Activated T-cell treated with anti-CD3 and anti-CD28 coated beads, Interleukin-2, amount 50 U/mL, for 24 hours (primary cell): ENCODE measurements around the gene CDX1.

Experiments used
- DNase-seq: peaks from one replicate; pipeline ENCODE4 v3.0.0-alpha.2; 2020
- H3K27ac Mint-ChIP-seq: 2 replicates; pipeline ENCODE4 v1.8.0; 2020; ENCODE audit warnings: mild to moderate bottlenecking, mixed read lengths
- H3K27me3 Mint-ChIP-seq: 2 replicates; pipeline ENCODE4 v1.8.0; 2020; ENCODE audit warnings: mixed read lengths
- H3K36me3 Mint-ChIP-seq: 2 replicates; pipeline ENCODE4 v1.8.0; 2020; ENCODE audit warnings: low read depth, mixed read lengths
- H3K4me1 Mint-ChIP-seq: 2 replicates; pipeline ENCODE4 v1.8.0; 2020; ENCODE audit warnings: low read depth, mixed read lengths
- H3K4me3 Mint-ChIP-seq: 2 replicates; pipeline ENCODE4 v1.8.0; 2020; ENCODE audit warnings: mild to moderate bottlenecking, moderate library complexity, mixed read lengths
- H3K9me3 Mint-ChIP-seq: 2 replicates; pipeline ENCODE4 v1.8.0; 2020; ENCODE audit warnings: mixed read lengths

CDX1 gene

DNA sequence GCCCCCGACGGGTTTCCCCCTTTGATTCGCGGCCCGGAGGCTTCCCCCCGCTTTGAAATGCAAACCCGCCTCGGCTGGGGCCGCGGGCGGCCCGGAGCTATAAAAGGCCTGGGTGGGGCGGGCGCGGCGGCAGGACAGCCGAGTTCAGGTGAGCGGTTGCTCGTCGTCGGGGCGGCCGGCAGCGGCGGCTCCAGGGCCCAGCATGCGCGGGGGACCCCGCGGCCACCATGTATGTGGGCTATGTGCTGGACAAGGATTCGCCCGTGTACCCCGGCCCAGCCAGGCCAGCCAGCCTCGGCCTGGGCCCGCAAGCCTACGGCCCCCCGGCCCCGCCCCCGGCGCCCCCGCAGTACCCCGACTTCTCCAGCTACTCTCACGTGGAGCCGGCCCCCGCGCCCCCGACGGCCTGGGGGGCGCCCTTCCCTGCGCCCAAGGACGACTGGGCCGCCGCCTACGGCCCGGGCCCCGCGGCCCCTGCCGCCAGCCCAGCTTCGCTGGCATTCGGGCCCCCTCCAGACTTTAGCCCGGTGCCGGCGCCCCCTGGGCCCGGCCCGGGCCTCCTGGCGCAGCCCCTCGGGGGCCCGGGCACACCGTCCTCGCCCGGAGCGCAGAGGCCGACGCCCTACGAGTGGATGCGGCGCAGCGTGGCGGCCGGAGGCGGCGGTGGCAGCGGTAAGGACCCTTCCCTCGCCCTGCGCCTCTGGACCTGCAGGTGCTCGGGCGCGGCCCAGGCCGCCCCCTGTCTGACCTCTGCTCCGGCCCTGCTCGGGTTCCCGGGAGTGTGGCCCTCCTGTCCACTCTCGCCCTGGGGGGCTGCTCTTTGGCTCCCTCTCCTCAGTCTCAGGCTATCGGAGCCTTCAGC lies at the start of gene CDX1:
TSS of gene CDX1 (plus strand) at position 129 of the 862 bp plus-strand sequence. CDS start at position 228, 99 bp downstream.
- Mint-ChIP-seq H3K9me3 (no peaks in the 10 kb centered on the region), H3K4me3 (no peak within 1 kb of the TSS), H3K36me3 (no peaks in the 10 kb centered on the region), H3K4me1 (peaks cover 2% of the 10 kb centered on the region), H3K27me3 (peaks cover 52% of the 10 kb centered on the region), H3K27ac (no peak within 1 kb of the TSS)
- no peak for DNase-seq

DNA sequence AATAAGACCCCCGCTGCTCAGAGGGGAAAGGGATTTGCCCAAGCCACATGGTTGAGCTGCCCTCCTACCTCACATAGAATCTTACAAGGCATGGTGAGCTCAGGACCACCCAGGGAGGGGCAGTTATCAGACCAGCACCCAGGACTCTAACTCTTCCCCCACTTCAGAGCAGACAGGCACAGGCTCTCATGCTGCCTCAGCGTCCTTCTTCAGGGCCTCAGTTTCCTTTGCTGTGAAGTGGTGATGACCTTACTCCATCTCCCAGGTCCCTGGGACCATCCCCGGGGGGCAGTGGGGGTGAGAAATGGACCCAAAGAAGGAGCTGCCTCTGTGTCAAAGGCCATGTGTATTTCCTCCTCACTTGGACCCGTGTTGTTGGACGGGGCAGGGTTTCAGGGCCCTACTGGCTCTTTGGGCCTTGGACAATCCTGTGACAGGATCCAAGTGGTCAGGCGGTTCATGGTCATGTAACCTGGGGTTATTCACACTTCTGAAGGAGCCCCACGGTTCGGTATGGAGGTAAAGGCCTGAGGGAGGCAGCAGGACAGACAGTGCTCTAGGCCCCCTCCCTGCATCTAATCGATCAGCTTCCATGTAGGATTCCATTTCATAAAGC lies 48.5 kb upstream of the CDX1 start:
- H3K4me1 Mint-ChIP-seq: no peaks in the 10 kb centered on the region
- H3K36me3 Mint-ChIP-seq: no peaks in the 10 kb centered on the region
- no peaks in the 10 kb centered on the region for H3K9me3 Mint-ChIP-seq
- H3K27ac Mint-ChIP-seq: no peak overlapping the region
- no peak overlapping the region for H3K4me3 Mint-ChIP-seq
- DNase-seq: peak; percentile 7
- H3K27me3 Mint-ChIP-seq: no peaks in the 10 kb centered on the region

DNA sequence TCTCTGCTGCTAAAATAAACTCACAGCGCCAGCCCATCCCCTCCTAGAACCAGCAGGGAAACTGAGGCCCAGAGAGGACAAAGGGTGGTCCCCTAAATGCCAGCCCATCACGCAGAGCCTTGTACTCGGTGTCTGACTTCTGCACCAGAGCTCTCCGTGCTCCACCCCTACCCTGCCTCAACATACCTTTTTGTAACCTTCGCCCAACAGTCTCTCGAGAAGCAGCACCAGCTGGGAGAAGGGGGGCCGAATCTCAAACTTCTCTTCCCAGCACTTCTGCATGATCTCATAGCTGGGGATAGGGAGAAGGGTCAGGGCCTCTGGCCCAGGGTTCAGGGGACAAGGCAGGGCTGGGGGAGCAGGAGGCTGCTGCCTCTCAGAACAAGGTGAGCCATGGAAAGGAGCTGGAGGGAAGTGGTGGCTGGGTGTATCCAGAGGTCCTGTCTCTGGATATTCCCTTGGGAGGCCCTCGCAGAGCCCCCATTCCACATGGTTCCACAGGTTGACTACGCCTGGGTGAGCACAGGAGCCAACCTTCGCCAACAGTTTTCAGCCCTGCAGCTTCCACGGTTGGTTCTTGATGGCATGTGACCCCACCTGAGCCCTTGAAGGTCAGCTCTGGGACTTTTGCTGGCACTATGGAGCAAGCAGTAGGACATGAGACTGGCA lies 47.9 kb upstream of the CDX1 start:
- Mint-ChIP-seq H3K4me1 (no peaks in the 10 kb centered on the region), H3K27me3 (no peaks in the 10 kb centered on the region), H3K27ac (no peak overlapping the region), H3K4me3 (no peak overlapping the region), H3K9me3 (no peaks in the 10 kb centered on the region), H3K36me3 (no peaks in the 10 kb centered on the region)
- DNase-seq: peak; percentile 2

GRCh38 chr5:150119421-150120061 lies 47.0 kb upstream of the CDX1 start:
- Mint-ChIP-seq H3K9me3 (no peaks in the 10 kb centered on the region), H3K27me3 (no peaks in the 10 kb centered on the region), H3K27ac (no peak overlapping the region), H3K4me3 (no peak overlapping the region), H3K36me3 (no peaks in the 10 kb centered on the region), H3K4me1 (no peaks in the 10 kb centered on the region)
- peak; percentile 24 for DNase-seq

- no peak for DNase-seq
- Mint-ChIP-seq H3K36me3 (no peaks in the 10 kb centered on the region), H3K27me3 (no peaks in the 10 kb centered on the region), H3K9me3 (no peaks in the 10 kb centered on the region), H3K4me1 (no peaks in the 10 kb centered on the region), H3K27ac (no peak overlapping the region), H3K4me3 (no peak overlapping the region)
Observed at GRCh38 chr5:150120062-150120441, 46.5 kb upstream of the CDX1 start.

GRCh38 chr5:150120617-150121447 lies 45.7 kb upstream of the CDX1 start:
- Mint-ChIP-seq H3K36me3 (no peaks in the 10 kb centered on the region), H3K4me3 (no peak overlapping the region), H3K9me3 (no peaks in the 10 kb centered on the region), H3K4me1 (no peaks in the 10 kb centered on the region), H3K27me3 (no peaks in the 10 kb centered on the region), H3K27ac (no peak overlapping the region)
- DNase-seq: no peak

GRCh38 chr5:150121448-150122157 lies 45.0 kb upstream of the CDX1 start:
- Mint-ChIP-seq H3K27ac (no peak overlapping the region), H3K4me1 (no peaks in the 10 kb centered on the region)

DNA sequence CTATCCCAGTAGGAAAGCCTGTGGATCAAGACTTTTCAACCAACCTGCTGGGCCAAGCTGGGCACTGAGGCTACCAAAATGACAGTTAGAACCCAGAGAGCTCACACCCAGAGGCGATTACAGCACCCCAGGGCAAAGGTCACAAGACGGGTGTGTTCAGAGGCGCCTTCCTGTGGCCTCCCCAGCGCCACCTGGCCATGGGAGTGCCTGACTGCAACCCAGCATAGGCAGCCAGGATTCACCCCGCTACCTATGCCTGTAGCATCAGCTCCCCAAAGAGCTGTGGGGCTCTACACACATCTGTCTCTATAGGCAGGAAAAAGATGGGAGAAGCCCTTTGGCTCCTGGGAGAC lies 44.4 kb upstream of the CDX1 start:
- Mint-ChIP-seq H3K36me3 (no peaks in the 10 kb centered on the region), H3K4me3 (no peak overlapping the region), H3K9me3 (no peaks in the 10 kb centered on the region), H3K27ac (no peak overlapping the region), H3K27me3 (no peaks in the 10 kb centered on the region), H3K4me1 (no peaks in the 10 kb centered on the region)
- no peak for DNase-seq

More at GRCh38 chr5:150121448-150122157, 45.0 kb upstream of the CDX1 start:
- H3K27me3 Mint-ChIP-seq: no peaks in the 10 kb centered on the region
- no peak for DNase-seq
- no peak overlapping the region for H3K4me3 Mint-ChIP-seq
- H3K36me3 Mint-ChIP-seq: no peaks in the 10 kb centered on the region
- H3K9me3 Mint-ChIP-seq: no peaks in the 10 kb centered on the region

GRCh38 chr5:150122536-150123481 lies 43.8 kb upstream of the CDX1 start:
- Mint-ChIP-seq H3K27ac (no peak overlapping the region), H3K36me3 (no peaks in the 10 kb centered on the region), H3K27me3 (no peaks in the 10 kb centered on the region), H3K9me3 (no peaks in the 10 kb centered on the region), H3K4me3 (no peak overlapping the region), H3K4me1 (no peaks in the 10 kb centered on the region)
- DNase-seq: no peak

DNA sequence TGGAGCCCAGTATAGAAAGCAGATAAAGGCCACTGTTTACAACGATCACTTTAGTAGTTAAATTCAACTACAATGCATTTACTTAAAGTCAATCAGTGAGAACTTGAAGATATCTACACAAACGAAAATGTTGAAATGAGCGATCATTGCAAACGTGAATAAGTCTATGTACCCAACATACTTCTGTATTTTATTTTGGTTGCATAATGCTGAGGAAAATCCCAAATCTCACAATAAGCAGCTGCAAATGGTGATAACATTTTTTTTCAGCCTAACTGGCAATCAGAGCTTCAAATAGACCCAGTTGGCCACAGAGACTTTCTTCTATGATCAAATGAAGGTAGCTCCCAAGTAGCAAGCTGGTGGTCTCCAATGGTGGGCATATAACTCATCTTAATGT lies 43.0 kb upstream of the CDX1 start:
- Mint-ChIP-seq H3K36me3 (no peaks in the 10 kb centered on the region), H3K27me3 (no peaks in the 10 kb centered on the region), H3K4me1 (no peaks in the 10 kb centered on the region), H3K27ac (no peak overlapping the region), H3K4me3 (no peak overlapping the region), H3K9me3 (no peaks in the 10 kb centered on the region)
- no peak for DNase-seq

- no peak overlapping the region for H3K27ac Mint-ChIP-seq
- no peaks in the 10 kb centered on the region for H3K27me3 Mint-ChIP-seq
- no peaks in the 10 kb centered on the region for H3K9me3 Mint-ChIP-seq
- no peak for DNase-seq
- H3K36me3 Mint-ChIP-seq: no peaks in the 10 kb centered on the region
- no peaks in the 10 kb centered on the region for H3K4me1 Mint-ChIP-seq
- H3K4me3 Mint-ChIP-seq: no peak overlapping the region
Observed at GRCh38 chr5:150124111-150124557, 42.4 kb upstream of the CDX1 start.

DNA sequence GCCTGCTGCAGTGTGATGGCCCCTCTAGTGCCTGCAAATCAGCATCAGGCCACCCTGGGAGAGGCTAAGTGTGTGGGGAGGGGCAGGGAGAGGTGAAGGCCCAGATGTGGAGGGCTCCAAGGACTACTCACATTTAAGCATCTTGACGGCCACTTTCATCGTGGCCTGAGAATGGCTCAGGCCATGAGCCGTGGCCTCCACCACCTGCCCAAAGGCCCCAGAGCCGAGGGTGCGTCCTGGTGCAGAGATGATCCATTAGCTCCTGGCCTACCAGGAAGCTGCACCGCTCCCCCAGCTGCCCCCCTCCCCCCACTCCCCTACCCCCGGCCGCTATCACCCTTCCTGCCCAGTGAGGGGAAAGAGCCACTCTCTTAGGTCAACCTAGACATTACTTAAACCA lies 42.0 kb upstream of the CDX1 start:
- Mint-ChIP-seq H3K4me3 (no peak overlapping the region), H3K27ac (no peak overlapping the region), H3K36me3 (no peaks in the 10 kb centered on the region), H3K4me1 (no peaks in the 10 kb centered on the region), H3K27me3 (no peaks in the 10 kb centered on the region), H3K9me3 (no peaks in the 10 kb centered on the region)
- no peak for DNase-seq

GRCh38 chr5:150125334-150125733 lies 41.2 kb upstream of the CDX1 start:
- Mint-ChIP-seq H3K27me3 (no peaks in the 10 kb centered on the region), H3K9me3 (no peaks in the 10 kb centered on the region), H3K27ac (no peak overlapping the region), H3K4me1 (no peaks in the 10 kb centered on the region), H3K4me3 (no peak overlapping the region), H3K36me3 (no peaks in the 10 kb centered on the region)
- no peak for DNase-seq
